Neural crest cell (in vitro differentiated cells): ENCODE measurements around the gene PSME1. TPM values are rescaled to one million over a fixed set of nuclear protein-coding genes. Genes with fewer than 3 reads are reported as not detected.

Experiments used
- DNase-seq: peaks from one replicate; pipeline ENCODE4 v3.0.0; 2021; ENCODE audit warnings: low read depth, mixed read lengths, low spot score
- H3K27ac Mint-ChIP-seq: one replicate; pipeline ENCODE4 v1.8.0; 2021; ENCODE audit warnings: mild to moderate bottlenecking, mixed read lengths; ENCODE audit not compliant: unreplicated experiment
- H3K27me3 Mint-ChIP-seq: 2 replicates; pipeline ENCODE4 v1.8.0; 2021; ENCODE audit warnings: low read depth, mild to moderate bottlenecking, mixed read lengths
- H3K36me3 Mint-ChIP-seq: 2 replicates; pipeline ENCODE4 v1.8.0; 2021; ENCODE audit warnings: low read depth, mild to moderate bottlenecking, mixed read lengths
- H3K4me1 Mint-ChIP-seq: 2 replicates; pipeline ENCODE4 v1.8.0; 2021; ENCODE audit warnings: mixed read lengths
- H3K4me3 Mint-ChIP-seq: one replicate; pipeline ENCODE4 v1.8.0; 2021; ENCODE audit warnings: mild to moderate bottlenecking, mixed read lengths
- H3K9me3 Mint-ChIP-seq: 2 replicates; pipeline ENCODE4 v1.8.0; 2021; ENCODE audit warnings: mixed read lengths
- CTCF ChIP-seq: fragments of 200-600 bp; sonication (generic); conservative IDR thresholded peaks from 2 replicates; pipeline ENCODE4 v1.5.0; 2021; ENCODE audit warnings: antibody characterized with exemption, mild to moderate bottlenecking
- total RNA-seq: library from RNA; stranded (reverse); gene quantifications from 2 replicates; pipeline ENCODE4 v1.2.1, GENCODE V29; 2021

Gene PSME1
- total RNA-seq, 1 donor from 2014 or later, result 88.5 TPM

DNA sequence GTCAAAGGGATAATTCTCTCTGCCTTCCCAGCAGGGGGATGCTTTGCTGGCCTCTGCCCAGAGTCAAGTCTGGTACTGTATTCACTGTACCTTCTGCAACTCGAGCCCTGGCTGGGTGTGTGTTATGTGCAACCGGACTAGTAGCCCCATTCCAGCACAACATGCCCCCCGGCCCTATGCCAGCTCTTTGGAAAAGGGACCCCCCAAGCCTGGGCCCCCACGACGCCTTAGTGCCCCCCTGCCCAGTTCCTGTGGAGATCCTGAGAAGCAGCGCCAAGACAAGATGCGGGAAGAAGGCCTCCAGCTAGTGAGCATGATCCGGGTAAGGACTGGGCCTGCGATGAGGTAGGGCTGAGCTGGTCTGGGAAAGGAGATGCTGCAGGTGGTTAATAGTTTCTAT lies 14.6 kb downstream of the PSME1 start:
- Mint-ChIP-seq H3K36me3 (peaks cover 5% of the 10 kb centered on the region), H3K9me3 (no peaks in the 10 kb centered on the region), H3K27me3 (no peaks in the 10 kb centered on the region), H3K4me1 (peaks cover 21% of the 10 kb centered on the region), H3K27ac (no peak overlapping the region), H3K4me3 (peak overlapping the region; percentile 76)
- DNase-seq, result no peak
- no peak for TF ChIP-seq CTCF

DNA sequence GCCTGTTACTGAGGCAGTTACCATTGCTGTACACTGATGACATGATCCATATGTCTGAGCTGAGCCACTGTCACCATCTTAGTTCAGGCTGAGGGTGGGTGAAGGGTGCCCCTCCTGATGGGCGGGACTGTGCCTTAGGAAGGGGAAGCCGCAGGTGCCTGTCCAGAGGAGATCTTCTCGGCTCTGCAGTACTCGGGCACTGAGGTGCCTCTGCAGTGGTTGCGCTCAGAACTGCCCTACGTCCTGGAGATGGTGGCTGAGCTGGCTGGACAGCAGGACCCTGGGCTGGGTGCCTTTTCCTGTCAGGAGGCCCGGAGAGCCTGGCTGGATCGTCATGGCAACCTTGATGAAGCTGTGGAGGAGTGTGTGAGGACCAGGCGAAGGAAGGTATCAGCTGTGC lies 15.0 kb downstream of the PSME1 start:
- no peak for TF ChIP-seq CTCF
- H3K9me3 Mint-ChIP-seq, result no peaks in the 10 kb centered on the region
- H3K27me3 Mint-ChIP-seq, result no peaks in the 10 kb centered on the region
- peaks cover 6% of the 10 kb centered on the region for H3K36me3 Mint-ChIP-seq
- H3K4me3 Mint-ChIP-seq, result peak overlapping the region; percentile 76
- H3K4me1 Mint-ChIP-seq, result peaks cover 17% of the 10 kb centered on the region
- H3K27ac Mint-ChIP-seq, result no peak overlapping the region
- DNase-seq, result no peak

- peak overlapping the region; percentile 50 for H3K4me3 Mint-ChIP-seq
- DNase-seq, result no peak
- H3K36me3 Mint-ChIP-seq, result peaks cover 6% of the 10 kb centered on the region
- no peaks in the 10 kb centered on the region for H3K9me3 Mint-ChIP-seq
- no peaks in the 10 kb centered on the region for H3K27me3 Mint-ChIP-seq
- H3K4me1 Mint-ChIP-seq, result peaks cover 13% of the 10 kb centered on the region
- H3K27ac Mint-ChIP-seq, result no peak overlapping the region
- no peak for TF ChIP-seq CTCF
Observed at GRCh38 chr14:24151404-24152080, 15.5 kb downstream of the PSME1 start.

- no peaks in the 10 kb centered on the region for H3K4me1 Mint-ChIP-seq
- no peaks in the 10 kb centered on the region for H3K27me3 Mint-ChIP-seq
- peaks cover 10% of the 10 kb centered on the region for H3K36me3 Mint-ChIP-seq
- TF ChIP-seq CTCF, result no peak
- H3K9me3 Mint-ChIP-seq, result no peaks in the 10 kb centered on the region
- H3K4me3 Mint-ChIP-seq, result no peak overlapping the region
- DNase-seq, result no peak
- H3K27ac Mint-ChIP-seq, result no peak overlapping the region
Observed at GRCh38 chr14:24155100-24155499, 19.1 kb downstream of the PSME1 start.

GRCh38 chr14:24156840-24157239 lies 20.8 kb downstream of the PSME1 start:
- Mint-ChIP-seq H3K9me3 (no peaks in the 10 kb centered on the region), H3K27ac (no peak overlapping the region), H3K27me3 (no peaks in the 10 kb centered on the region), H3K36me3 (peaks cover 10% of the 10 kb centered on the region), H3K4me1 (peaks cover 11% of the 10 kb centered on the region), H3K4me3 (no peak overlapping the region)
- DNase-seq, result no peak
- no peak for TF ChIP-seq CTCF
